ENCODE data around the gene TMEM164.

GRCh38 chrX:110224926-110225617 lies 222.2 kb downstream of the TMEM164 start:
- no peak for TF ChIP-seq CTCF (optimal IDR thresholded peaks at IDR 0.05 in 1 of 3, IDR thresholded peaks at IDR 0.05 in 1 of 3, conservative IDR thresholded peaks at IDR 0.05 in 1 of 3; ENCODE audit: extremely low read depth in 1 of 3, insufficient read depth in 2 of 3, low read length in 3 of 3)
- no peak for TF ChIP-seq EZH2 (IDR thresholded peaks at IDR 0.05; ENCODE audit: low read length)
